Right ventricle myocardium superior (tissue), 1 donor: ENCODE results near the gene MYBPC2. TPM values are rescaled to one million over a fixed set of nuclear protein-coding genes. Genes with fewer than 3 reads are reported as not detected.

ENCODE experiments used
- ATAC-seq: fragments of 200-7000 bp; cut with Tn5 transposase; one replicate; pipeline ENCODE4 v1.9.1; 2020; ENCODE audit warnings: mild to moderate bottlenecking; ENCODE audit not compliant: poor library complexity
- DNase-seq: peaks from one replicate; pipeline ENCODE4 v3.0.0-alpha.2; 2020
- intact Hi-C: fragments of 100-400 bp; cut with DNase I; formaldehyde crosslinking; loops from one replicate; pipeline ENCODE4 v1.11.2; 2022
- total RNA-seq: library from RNA; stranded (reverse); fragmentation: NEBNext Ultra II Directional; extraction: Animal tissue kit (Norgen Biotek cat#: 25700); gene quantifications from one replicate; pipeline ENCODE4 v1.2.1, GENCODE V29; 2021
- donor health status: DM: no; HTN: yes; CAD: no; lungs with severe emphysema.

MYBPC2 gene
- total RNA-seq, 1 donor from 2014 or later, result not detected

- no peak for ATAC-seq
- DNase-seq, result no peak
- intact Hi-C loops, result no loop called here
Measured at GRCh38 chr19:50447750-50448149, 15.1 kb downstream of the MYBPC2 start.

DNA sequence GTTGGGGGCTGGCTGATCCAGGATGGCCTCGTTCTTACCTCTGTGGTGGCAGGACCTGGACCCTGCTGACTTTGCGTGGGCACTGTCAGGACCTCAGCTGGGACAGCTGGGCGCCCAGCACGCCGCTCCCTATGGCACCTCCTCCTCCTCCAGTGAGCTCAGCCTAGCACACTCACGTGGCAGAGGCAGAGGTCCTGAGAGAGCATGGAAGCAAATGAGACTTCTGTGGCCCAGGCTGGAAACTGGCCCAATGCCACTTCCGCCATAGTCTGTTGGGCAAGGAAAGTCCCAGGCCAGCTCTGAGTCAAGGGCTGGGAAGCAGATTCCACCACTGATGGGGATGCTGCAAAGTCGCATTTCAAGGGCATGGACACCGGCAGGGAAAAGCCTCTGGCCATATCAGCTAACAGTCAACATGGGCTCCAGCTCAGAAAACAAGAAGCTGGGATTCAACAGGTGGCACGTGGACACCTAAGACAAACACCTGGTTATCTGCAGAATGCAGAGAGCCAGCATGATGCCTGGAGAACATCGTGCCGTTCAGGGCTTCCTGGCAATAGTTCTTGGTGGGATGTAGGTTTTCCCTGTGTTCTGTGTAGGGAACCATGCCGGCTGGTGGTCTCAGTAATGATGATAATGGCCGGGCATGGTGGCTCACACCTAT, 16.7 kb downstream of the MYBPC2 start:
- intact Hi-C loops, result no loop called here
- ATAC-seq, result no peak
- no peak for DNase-seq

DNA sequence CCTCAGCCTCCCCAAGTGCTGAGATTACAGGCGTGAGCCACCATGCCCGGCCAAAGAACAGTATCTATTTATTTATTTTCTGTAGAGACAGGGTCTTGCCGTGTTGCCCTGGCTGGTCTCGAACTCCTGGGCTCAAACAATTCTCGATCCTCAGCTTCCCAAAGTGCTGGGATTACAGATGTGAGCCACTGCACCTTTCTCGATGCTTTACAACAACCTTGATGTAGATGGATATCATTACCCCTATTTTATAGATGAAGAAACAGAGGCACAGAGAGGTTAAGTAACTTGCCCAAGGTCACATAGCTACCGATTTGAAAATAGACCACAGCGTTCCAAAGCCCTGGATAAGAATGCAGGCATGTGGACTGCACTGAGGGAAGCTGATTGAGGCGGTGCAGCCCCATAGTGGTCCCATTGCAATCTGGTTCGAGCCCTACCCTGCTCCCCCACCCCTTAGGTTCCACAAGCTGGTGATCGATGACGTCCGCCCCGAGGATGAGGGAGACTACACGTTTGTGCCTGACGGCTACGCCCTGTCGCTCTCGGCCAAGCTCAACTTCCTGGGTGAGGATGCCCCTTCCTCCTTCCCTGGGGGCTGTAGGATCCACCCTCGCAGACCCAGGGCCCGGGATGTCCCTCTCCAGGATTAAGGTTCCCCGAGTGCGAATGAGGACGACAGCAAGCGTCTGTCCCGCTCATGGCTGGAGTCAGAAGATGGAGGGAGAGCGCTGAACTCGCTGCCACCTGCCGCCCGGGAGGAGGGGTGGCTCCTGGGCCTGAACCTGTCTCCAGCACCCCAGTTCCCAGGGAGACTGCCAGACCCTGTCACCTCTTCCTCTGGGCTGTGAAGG, 17.9 kb downstream of the MYBPC2 start:
- intact Hi-C loops, result no loop called here
- no peak for DNase-seq
- no peak for ATAC-seq

DNA sequence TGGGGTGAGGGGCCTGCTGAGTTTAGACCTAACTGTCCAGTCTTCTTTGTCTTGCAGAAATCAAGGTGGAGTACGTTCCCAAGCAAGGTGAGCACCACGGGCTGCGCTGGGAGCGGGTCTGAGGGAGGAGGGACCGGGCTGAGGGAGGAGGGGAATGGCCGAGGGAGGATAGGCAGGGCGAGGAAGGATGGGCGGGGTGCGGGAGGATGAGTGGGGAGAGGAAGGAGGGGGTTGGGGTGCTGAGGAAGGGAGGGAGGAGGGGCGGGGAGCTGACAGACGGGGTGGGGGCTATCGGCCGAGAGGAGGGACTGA, 18.5 kb downstream of the MYBPC2 start:
- DNase-seq (no peak), ATAC-seq (no peak)
- intact Hi-C loops, result no loop called here

DNA sequence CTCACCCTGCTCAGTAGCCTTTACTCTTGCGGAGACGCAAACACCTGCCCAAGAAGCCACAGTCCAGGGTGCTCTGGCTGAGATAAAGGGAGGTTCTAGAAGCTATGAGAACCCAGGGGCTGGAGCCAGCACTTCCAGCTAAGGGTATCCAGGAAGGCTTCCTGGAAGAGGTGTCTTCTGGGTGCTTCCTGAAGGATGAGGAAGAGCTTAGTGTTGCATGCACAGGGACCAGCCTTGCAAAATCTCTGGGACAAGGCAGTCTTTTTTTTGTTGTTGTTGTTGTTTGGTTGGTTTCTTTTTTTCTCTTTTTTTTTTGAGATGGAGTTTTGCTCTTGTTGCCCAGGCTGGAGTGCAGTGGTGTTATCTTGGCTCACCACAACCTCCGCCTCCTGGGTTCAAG, 20.6 kb downstream of the MYBPC2 start:
- ATAC-seq (no peak), DNase-seq (no peak)
- intact Hi-C loops, result no loop called here

DNA sequence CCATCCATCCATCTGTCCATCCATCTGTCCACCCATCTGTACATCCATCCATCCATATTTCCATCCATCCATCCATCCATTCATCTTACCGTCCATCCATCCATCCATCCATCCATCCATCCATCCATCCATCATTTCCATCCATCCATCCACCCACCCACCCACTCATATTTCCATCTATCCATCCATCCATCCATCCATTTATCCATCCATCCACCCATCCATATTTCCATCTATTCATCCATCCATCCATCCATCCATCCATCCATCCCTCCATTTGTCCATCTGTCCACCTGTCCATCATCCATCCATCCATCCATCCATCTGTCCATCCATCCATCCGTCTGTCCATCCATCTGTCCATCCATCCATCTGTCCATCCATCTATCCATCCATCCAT, 23.3 kb downstream of the MYBPC2 start:
- DNase-seq (no peak), ATAC-seq (no peak)
- intact Hi-C loops, result no loop called here

- ATAC-seq (no peak), DNase-seq (no peak)
- intact Hi-C loops, result no loop called here
Measured at GRCh38 chr19:50457300-50457699, 24.6 kb downstream of the MYBPC2 start.

- intact Hi-C loops, result no loop called here
- ATAC-seq, result no peak
- no peak for DNase-seq
Measured at GRCh38 chr19:50458396-50459066, 25.8 kb downstream of the MYBPC2 start.

- intact Hi-C loops, result no loop called here
- no peak for ATAC-seq
- DNase-seq, result no peak
Measured at GRCh38 chr19:50459067-50459456, 26.4 kb downstream of the MYBPC2 start.

DNA sequence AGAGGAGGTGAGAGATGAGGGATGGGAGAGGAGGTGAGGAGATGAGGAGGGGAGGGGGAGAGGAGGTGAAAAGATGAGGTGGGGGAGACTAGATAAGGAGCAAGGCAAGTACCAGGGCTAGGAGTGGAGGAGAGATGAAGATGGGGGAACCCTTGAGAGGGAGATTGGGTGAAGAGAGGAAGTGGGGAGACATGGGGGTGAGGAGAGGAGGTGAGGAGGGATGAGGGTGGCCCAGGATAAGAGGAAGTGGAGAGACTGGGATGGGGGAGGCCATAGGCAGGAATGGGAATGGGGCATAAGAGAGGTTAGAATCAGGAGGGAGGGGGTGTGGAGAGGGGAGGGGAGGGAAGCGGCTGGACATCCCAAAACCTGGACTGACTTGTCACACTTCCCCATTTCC, 26.9 kb downstream of the MYBPC2 start:
- ATAC-seq, result no peak
- no peak for DNase-seq
- intact Hi-C loops, result loop anchor here (5.0 kb wide), 1 partner anchor 92 kb away; the partner anchor contains the start of gene NAPSA

DNA sequence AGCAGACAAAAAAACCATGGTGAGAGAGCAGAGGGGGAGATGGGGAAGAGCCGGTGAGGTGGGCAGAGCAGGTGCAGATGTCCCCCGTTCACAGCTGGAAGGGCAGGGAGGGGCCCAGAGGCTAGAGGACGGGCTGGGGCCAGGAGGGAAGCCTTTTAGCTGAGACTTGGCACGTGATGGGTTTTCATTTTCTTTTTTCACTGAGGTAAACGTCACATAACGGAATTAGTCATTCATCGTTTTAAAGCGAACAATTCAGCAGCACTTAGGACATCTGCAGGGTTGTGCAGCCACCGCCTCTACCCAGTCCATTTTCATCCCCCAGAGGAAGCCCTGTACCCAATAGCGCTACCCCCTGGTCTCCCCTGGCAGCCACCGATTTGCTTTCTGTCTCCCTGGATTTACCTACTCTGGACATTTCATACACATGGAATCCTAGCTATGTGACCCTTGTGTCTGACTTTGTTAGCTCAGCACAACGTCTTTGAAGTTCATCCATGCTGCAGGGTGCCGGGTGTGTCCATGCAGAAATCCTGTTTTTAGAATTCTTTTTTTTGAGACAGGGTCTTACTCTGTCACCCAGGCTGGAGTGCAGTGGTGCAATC, 27.6 kb downstream of the MYBPC2 start:
- ATAC-seq (no peak), DNase-seq (no peak)
- intact Hi-C loops, result loop anchor here (5.0 kb wide), 1 partner anchor 93 kb away; the partner anchor contains the start of gene NAPSA

DNA sequence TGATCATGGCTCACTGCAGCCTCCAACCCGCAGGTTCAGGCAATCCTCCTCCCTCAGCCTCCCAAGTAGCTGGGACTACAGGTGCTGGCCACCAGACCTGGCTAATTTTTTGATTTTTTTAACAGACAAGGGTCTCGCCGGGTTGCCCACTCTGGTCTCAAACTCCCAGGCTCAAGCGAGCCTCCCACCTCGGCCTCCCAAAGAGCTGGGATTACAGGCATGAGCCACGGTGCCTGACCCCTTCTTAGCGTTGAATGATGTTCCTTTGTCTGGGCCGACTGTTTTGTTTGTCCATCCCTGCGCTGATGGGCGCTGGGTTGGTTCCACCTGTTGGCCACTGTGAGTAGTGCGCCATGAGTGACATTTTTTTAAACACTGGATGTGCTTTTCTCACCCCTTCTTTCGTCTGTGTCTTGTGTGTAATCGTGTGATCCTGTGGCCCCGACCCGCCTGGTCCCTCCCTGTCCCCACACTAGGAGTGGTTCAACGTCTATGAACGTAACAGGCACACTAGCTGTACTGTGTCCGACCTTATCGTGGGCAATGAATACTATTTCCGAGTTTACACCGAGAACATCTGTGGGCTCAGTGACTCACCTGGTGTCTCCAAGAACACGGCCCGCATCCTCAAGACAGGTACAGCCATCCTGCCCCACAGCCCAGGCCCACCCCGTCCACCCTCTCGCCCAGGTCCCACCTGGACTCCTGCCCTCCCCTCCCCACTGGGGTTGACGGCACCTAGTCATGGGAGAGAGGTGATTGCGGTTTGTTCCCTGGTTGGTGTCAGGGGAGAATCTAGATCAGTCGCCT, 28.6 kb downstream of the MYBPC2 start:
- peak; percentile 86 for ATAC-seq
- intact Hi-C loops, result loop anchor here (5.0 kb wide), 1 partner anchor 94 kb away; the partner anchor contains the start of gene NAPSA
- DNase-seq, result peak; percentile 60

GRCh38 chr19:50462970-50463369, 30.3 kb downstream of the MYBPC2 start:
- DNase-seq, result no peak
- intact Hi-C loops, result loop anchor here (5.0 kb wide), 1 partner anchor 96 kb away; the partner anchor contains the start of gene NAPSA
- no peak for ATAC-seq

- ATAC-seq (no peak), DNase-seq (no peak)
- intact Hi-C loops, result loop anchor here (5.0 kb wide), 1 partner anchor 97 kb away; the partner anchor contains the start of gene NAPSA
Measured at GRCh38 chr19:50464348-50464747, 31.7 kb downstream of the MYBPC2 start.

DNA sequence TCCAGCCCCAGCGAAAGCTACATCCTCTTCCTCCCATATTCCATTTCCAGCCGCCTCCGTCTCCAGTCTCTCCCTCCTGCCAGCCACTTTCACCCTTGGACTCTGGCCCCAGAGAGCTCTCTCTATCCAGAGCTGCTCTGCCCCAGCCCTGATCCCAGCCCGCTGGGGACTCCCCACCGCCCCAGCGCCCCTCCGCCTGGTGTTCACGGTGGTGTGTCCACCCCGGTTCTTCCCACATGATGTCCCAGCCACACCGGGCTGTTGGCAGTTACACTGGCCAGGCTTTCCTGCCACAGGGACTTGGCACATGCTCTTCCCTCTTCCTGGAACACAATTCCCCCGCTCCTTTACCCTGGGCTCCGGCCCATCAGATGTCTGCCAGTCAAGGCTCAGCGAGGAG, 32.3 kb downstream of the MYBPC2 start:
- intact Hi-C loops, result loop anchor here (5.0 kb wide), 1 partner anchor 98 kb away; the partner anchor contains the start of gene NAPSA
- ATAC-seq (no peak), DNase-seq (no peak)

DNA sequence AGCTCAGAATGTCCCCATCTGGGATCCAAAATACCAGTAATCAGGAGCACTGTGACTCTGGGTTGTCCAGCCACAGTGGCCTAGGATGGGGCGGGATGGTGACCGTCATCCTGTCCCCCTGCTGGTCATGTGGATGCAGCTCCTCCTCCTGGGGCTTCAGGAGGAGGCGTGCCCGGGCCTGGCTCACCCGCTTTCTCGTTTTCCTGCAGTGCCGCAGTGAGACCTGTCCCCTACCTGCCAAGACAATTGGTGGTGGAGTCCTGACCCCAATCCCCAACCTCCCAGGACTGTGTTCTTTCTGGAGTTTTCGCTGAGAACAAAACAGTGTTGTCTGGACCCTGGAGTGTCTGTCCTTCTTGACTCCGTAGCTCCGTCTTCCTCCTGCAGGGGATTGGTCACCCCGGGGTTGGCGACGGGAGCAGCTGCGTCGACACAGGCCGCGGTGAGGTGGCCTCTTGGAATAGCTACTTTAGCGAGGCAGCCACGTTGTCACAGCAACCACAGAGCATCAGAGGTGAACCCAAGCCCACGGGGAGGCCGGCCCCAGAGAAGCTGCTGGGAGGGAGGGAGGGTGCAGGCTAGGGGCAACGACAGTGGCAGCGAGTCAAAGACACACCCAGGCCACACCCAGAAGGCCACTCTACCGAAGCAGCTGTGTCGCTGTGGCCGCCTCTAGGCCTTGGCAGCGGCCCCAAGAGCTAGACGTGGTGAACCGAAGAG, 33.5 kb downstream of the MYBPC2 start:
- intact Hi-C loops, result no loop called here
- DNase-seq (no peak), ATAC-seq (no peak)

DNA sequence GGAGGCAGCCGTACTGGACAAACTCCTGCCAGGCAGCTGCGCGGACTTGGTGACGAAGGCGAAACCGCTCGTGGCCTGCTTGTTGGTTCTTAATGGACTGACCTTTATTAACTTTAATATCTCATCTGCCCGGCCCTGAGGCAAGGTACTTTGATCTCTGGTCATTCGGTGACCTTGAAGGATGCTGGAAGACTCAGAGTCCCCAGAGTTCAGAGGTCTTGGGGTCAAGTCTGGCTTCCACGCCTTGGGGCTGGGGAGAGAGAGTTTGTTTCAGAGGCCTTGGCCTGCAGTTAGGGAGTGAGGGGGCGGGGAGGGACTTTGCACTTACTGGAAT, 34.0 kb downstream of the MYBPC2 start:
- ATAC-seq (no peak), DNase-seq (no peak)
- intact Hi-C loops, result no loop called here

DNA sequence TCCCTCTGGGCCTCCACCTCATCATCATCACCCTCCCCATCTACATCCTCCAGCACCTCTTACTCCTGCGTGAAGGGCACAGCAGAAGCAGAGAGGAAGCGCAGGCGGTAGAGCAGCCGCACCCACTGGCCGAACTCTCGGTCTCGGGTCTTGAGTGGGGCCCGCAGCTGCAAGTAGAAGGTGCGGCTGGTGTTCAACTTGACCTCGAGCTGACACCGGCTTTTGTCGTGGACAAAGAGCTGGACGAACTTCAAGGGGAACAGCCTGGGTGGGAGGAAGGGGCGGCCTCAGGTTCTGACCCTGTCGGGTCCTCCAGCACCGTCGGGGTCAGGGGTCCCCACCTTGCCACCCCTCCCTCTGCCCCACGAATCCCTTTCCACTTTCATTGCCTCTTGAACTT, 34.9 kb downstream of the MYBPC2 start:
- DNase-seq (no peak), ATAC-seq (no peak)
- intact Hi-C loops, result no loop called here
